ENCODE results near the gene COBLL1.

- TF ChIP-seq CTCF (IDR thresholded peaks at IDR 0.05; ENCODE audit: insufficient read depth, low read depth, low read length): no peak
- TF ChIP-seq EZH2 (IDR thresholded peaks at IDR 0.05; ENCODE audit: insufficient read depth, low read length): no peak
These were observed 140.1 kb downstream of the COBLL1 start for GRCh38 chr2:164701565-164701964.
